GM19463 (cell line): ENCODE measurements around the gene DYNC1I1.

ENCODE experiments used
- ATAC-seq: cut with Tn5 transposase; IDR thresholded peaks from one replicate; pipeline ENCODE4 v1.9.1; 2021; ENCODE audit warnings: mild to moderate bottlenecking, moderate library complexity; ENCODE audit not compliant: unreplicated experiment

Gene DYNC1I1

GRCh38 chr7:96074871-96075270 is 302.5 kb downstream of the DYNC1I1 start:
- ATAC-seq: no peak

- peak; percentile 88 for ATAC-seq
These were observed 303.4 kb downstream of the DYNC1I1 start for GRCh38 chr7:96075510-96076349.

GRCh38 chr7:96076350-96076707 is 304.0 kb downstream of the DYNC1I1 start:
- no peak for ATAC-seq

- no peak for ATAC-seq
These were observed 307.7 kb downstream of the DYNC1I1 start for GRCh38 chr7:96080027-96080426.

- ATAC-seq: no peak
These were observed 312.7 kb downstream of the DYNC1I1 start for GRCh38 chr7:96084881-96085553.

GRCh38 chr7:96085953-96086352 is 313.6 kb downstream of the DYNC1I1 start:
- no peak for ATAC-seq

- ATAC-seq: no peak
These were observed 316.2 kb downstream of the DYNC1I1 start for GRCh38 chr7:96088579-96088978.

- no peak for ATAC-seq
These were observed 317.2 kb downstream of the DYNC1I1 start for GRCh38 chr7:96089511-96089910.

GRCh38 chr7:96090756-96091155 is 318.4 kb downstream of the DYNC1I1 start:
- no peak for ATAC-seq

GRCh38 chr7:96093435-96093834 is 321.1 kb downstream of the DYNC1I1 start:
- no peak for ATAC-seq

- no peak for ATAC-seq
These were observed 325.5 kb downstream of the DYNC1I1 start for GRCh38 chr7:96097835-96098234.

- ATAC-seq: no peak
These were observed 328.4 kb downstream of the DYNC1I1 start for GRCh38 chr7:96100737-96101136.

- no peak for ATAC-seq
These were observed 329.9 kb downstream of the DYNC1I1 start for GRCh38 chr7:96102096-96102811.

- no peak for ATAC-seq
These were observed 332.6 kb downstream of the DYNC1I1 start for GRCh38 chr7:96104984-96105383.

- no peak for ATAC-seq
These were observed 339.1 kb downstream of the DYNC1I1 start for GRCh38 chr7:96111405-96111804.

- ATAC-seq: no peak
These were observed 341.8 kb downstream of the DYNC1I1 start for GRCh38 chr7:96114190-96114589.

GRCh38 chr7:96116173-96116572 is 343.8 kb downstream of the DYNC1I1 start:
- ATAC-seq: no peak

GRCh38 chr7:96118449-96119001 is 346.2 kb downstream of the DYNC1I1 start:
- no peak for ATAC-seq

- no peak for ATAC-seq
These were observed 348.3 kb downstream of the DYNC1I1 start for GRCh38 chr7:96120445-96121225.

GRCh38 chr7:96121752-96122151 is 349.4 kb downstream of the DYNC1I1 start:
- ATAC-seq: no peak

GRCh38 chr7:96122746-96123145 is 350.4 kb downstream of the DYNC1I1 start:
- no peak for ATAC-seq
